ENCODE results near the gene BTBD2.

DNA sequence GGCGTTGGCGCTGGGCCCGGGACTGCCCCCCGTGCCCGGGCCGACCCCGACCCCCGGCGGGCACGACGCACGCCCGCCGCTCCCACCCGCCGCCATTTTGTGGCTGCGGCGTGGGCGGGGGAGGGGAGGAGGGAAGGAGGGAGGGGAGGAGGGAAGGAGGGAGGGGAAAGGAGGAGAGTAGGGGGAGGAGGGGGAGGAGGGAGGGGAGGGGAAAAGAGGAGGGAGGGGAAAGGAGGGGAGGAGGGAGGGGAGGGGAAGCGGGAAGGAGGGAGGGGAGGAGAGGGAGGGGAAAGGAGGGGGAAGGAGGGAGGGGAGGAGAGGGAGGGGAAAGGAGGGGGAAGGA lies at the start of gene BTBD2:
- TF ChIP-seq GATA2 (IDR thresholded peaks at IDR 0.05; ENCODE audit: low read depth, low read length) (no peak), GATA3 (IDR thresholded peaks at IDR 0.05; ENCODE audit: low read depth, low read length) (no peak)

Measured in SH-SY5Y (cell line).